Neural progenitor cell (in vitro differentiated cells): ENCODE results near the gene ZMYM1.

Experiments used
- EZH2phosphoT487 ChIP-seq: fragments of 200-600 bp; sonication (generic); IDR thresholded peaks from 2 replicates; pipeline ENCODE4 v1.6.1; 2017; ENCODE audit warnings: antibody characterized with exemption
- TF ChIP-seq, protein P1 (sequence below): fragments of 200-600 bp; sonication (generic); IDR thresholded peaks from 2 replicates; pipeline ENCODE4 v1.5.1; 2017; ENCODE audit warnings: antibody characterized with exemption, mild to moderate bottlenecking

DNA sequence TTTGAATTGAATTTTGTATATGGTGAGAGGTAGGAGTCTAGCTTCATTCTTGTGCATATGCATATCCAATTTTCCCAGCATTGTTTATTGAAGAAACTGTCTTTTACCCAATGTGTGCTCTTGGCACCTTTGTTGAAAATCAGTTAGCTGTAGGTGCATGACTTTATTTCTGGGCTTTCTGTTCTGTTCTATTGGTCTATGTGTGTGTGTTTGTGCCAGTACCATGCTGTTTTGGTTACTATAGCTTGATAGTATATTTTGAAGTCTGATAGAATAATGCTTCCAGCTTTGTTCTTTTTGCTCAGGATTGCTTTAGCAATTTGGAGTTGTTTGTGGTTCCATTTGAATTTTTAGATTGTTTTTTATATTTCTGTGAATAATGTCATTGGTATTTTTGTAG, 9.4 kb upstream of the ZMYM1 start:
- TF ChIP-seq, protein P1, sequence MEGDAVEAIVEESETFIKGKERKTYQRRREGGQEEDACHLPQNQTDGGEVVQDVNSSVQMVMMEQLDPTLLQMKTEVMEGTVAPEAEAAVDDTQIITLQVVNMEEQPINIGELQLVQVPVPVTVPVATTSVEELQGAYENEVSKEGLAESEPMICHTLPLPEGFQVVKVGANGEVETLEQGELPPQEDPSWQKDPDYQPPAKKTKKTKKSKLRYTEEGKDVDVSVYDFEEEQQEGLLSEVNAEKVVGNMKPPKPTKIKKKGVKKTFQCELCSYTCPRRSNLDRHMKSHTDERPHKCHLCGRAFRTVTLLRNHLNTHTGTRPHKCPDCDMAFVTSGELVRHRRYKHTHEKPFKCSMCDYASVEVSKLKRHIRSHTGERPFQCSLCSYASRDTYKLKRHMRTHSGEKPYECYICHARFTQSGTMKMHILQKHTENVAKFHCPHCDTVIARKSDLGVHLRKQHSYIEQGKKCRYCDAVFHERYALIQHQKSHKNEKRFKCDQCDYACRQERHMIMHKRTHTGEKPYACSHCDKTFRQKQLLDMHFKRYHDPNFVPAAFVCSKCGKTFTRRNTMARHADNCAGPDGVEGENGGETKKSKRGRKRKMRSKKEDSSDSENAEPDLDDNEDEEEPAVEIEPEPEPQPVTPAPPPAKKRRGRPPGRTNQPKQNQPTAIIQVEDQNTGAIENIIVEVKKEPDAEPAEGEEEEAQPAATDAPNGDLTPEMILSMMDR, result no peak
- no peak for TF ChIP-seq EZH2phosphoT487
